ENCODE data around the gene MFSD2A.

DNA sequence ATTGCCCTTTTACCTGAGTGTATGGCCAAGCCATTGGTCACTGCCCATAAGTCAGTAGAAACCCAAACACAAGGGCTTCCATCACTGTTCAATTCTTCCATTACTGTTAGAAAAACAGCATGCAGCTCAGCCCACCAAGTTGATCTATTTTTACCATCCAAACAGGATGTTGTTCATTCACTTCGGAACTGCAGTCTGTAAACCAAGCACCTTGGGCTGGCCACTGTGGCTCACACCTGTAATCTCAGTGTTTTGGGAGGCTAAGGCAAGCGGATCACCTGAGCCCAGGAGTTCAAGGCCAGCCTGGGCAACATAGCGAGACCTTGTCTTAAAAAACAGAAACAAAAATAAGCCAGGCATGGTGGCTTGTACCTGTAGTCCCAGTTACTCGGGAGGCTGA lies 8.7 kb upstream of the MFSD2A start:
- TF ChIP-seq, protein P1, sequence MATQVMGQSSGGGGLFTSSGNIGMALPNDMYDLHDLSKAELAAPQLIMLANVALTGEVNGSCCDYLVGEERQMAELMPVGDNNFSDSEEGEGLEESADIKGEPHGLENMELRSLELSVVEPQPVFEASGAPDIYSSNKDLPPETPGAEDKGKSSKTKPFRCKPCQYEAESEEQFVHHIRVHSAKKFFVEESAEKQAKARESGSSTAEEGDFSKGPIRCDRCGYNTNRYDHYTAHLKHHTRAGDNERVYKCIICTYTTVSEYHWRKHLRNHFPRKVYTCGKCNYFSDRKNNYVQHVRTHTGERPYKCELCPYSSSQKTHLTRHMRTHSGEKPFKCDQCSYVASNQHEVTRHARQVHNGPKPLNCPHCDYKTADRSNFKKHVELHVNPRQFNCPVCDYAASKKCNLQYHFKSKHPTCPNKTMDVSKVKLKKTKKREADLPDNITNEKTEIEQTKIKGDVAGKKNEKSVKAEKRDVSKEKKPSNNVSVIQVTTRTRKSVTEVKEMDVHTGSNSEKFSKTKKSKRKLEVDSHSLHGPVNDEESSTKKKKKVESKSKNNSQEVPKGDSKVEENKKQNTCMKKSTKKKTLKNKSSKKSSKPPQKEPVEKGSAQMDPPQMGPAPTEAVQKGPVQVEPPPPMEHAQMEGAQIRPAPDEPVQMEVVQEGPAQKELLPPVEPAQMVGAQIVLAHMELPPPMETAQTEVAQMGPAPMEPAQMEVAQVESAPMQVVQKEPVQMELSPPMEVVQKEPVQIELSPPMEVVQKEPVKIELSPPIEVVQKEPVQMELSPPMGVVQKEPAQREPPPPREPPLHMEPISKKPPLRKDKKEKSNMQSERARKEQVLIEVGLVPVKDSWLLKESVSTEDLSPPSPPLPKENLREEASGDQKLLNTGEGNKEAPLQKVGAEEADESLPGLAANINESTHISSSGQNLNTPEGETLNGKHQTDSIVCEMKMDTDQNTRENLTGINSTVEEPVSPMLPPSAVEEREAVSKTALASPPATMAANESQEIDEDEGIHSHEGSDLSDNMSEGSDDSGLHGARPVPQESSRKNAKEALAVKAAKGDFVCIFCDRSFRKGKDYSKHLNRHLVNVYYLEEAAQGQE (IDR thresholded peaks at IDR 0.05; ENCODE audit: low read depth, low read length) = no peak
- TF ChIP-seq EP300 (IDR thresholded peaks at IDR 0.05; ENCODE audit: borderline replicate concordance in 1 of 2, low read depth in 1 of 2, low read length in 1 of 2) (no peak), CTCF (IDR thresholded peaks at IDR 0.05) (no peak), RAD21 (IDR thresholded peaks at IDR 0.05; ENCODE audit: low read length) (no peak), JUND (IDR thresholded peaks at IDR 0.05) (no peak)

Data from SK-N-SH (cell line).